ACHN (cell line): Measurements from ENCODE around the gene AIM2.
"Not testable (repeated sequence)": the region's sequence is repeated elsewhere in the genome, so short reads cannot be mapped to it uniquely, and the experiment has no call there.

Experiments
- DNase-seq: peaks from one replicate; pipeline ENCODE4 v3.0.0-alpha.2; 2015
- in situ Hi-C: cut with HindIII; loops from 2 replicates; pipeline ENCODE4 v1.10.0; 2017; ENCODE audit warnings: low sequenced_read_pairs, low pct_ligation_motif_present, low pct_unique_long_range_greater_than_20kb

Gene AIM2

DNA sequence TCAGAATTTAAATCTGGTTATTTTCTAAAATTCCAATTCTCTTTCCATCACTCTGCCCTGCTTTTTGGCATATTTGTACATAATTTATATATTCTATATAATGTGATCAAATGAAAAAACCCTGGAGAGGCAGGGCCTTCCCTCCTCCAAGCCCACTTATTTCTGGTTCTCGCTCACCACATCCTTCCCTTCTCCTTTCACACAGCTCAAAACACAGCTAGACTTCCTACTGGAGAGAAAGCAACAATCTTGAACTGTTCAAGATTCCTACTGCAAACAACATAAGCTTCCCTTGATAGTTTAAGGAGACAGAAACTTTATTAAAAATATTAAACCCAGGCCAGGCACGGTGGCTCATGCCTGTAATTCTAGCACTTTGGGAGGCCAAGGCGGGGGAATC, 7.6 kb upstream of the AIM2 start:
- in situ Hi-C loops = no loop called here

DNA sequence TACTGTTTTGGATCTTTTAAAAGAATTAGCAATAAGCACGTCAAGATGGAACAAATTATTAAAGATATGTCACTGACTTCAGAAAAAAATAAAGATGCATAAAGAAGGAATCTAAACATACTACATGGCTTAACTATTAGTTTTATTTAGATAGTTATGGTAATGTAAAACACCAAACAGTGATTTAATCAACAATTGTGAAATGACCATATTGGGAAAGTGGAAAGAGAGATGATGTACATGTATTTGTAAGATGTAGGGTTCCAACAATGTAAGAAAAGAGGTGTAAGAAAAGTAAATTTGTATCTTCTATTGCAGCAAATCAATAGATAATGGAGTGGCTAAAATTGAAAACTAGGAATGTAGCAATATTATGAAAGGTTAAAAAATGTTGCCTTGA, 6.4 kb upstream of the AIM2 start:
- in situ Hi-C loops = no loop called here
- no peak for DNase-seq

More for the DNA sequence above, 7.6 kb upstream of the AIM2 start:
- no peak for DNase-seq

DNA sequence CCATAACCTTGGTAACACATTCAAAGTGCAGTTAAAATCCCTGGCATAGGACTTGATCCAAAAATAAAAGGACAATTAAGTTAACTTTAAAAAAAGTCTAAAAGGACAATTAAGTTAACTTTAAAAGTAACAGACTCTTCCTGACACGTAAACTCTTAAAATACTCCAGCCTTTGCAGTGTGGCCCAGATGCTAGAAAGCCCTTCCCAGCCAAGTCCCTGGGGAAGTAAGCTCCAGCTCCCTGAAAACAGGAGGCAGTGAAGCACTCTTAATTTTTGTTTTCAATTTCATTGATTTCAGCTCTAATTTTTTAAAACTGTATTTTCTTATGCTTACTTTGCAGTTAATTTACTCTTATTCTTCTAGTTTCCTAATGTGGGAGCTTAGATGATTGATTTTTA, 5.1 kb upstream of the AIM2 start:
- in situ Hi-C loops = no loop called here
- no peak for DNase-seq

DNA sequence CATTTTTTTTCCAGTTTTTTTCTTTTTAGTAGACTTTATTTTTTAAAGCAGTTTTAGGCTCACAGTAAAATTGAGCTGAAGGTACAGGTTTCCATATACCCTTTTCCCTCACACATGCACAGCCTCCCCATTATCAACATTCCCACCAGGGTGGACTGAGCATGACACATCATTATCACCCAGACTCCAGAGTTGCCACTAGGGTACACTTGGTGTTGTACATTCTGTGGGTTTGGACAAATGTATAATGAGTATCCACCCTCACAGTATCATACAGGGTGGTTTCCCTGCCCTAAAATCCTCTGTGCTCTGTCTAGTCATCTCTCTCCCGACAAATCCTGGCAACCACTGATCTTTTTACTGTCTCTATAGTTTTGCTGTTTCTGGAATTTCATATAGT, 3.0 kb upstream of the AIM2 start:
- no peak for DNase-seq
- in situ Hi-C loops = no loop called here

DNA sequence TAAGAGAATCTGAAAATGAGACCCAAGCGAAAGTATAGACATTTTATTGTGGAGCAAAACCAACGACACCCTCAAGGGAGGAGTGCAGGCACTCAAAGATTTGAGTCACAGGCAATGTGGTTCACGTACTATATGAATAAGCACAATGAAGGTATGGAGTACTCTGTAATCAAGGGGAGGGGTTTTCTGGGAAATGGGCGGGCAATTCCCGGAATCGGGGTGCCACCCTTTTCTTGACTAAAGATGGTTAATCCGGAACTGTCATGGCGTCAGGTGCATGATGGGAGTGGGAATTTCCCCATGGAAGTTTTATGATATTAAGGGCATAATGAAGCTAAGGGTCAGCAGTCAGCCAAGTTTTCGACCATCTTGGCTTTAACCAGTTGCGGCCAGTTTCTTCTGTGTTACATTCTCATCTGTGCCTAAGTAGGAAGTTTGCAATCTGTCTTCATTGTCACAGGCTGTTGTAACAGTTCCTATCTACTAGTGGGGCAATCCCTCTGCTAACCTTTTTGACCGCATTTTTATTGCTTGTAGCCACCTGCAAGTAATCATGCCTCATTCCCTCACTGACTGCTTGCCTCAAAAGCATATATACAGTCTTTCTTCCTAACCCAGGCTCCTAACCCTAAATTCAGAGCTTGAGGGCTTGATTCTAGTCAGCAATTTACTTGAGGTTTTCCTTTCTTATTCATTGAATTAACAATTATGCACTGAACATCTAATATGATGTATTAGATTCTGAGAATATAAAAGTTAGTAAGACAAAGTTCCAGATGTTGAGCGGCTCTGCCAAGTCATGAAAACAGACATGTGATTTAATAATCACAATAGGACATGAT, 775 bp upstream of the AIM2 start:
- in situ Hi-C loops = no loop called here
- no peak for DNase-seq

DNA sequence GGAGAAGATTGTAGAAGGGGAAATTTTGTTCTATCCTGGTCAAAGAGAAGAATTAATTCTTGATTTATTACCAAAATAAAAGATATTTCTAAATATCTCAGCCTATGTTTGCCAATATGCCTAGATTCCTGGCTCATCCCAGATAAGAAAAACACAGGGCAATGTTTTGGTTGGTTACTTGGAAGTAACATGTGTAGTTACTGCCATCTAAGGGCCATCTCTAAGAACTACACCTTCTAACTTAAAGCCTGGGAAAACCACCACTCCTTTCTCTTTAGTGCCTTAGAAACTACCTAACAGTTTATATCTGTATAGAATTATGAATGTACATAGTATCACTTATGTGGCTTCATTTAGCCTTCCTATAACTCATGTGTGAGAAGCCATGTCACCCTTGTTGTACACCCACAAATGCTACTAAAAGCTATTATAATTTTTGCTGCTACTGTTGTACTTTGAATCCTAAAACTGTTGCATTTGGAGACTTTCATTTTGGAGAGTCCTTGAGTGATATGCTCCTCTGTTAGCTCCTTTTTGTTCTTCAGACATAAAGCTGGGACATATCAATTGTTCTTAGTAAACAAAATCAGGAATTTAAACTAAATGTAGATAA, 4.5 kb downstream of the AIM2 start:
- peak; percentile 61 for DNase-seq
- in situ Hi-C loops = no loop called here

DNA sequence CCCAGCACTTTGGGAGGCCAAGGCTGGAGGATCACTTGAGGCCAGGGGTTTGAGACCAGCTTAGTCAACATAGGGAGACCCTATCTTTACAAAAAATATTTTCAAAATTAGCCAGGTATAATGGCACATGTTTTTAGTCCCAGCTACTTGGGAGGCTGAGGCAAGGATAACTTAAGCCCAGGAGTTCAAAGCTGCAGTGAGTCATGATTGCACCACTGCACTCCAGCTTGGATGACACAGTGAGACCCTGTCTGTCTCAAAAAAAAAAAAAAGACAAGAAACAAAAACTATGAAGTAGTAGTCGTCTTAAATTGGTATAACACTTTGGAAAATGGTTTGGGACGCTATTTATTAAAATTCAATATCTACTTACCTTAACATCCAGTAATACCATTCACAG, 7.7 kb downstream of the AIM2 start:
- in situ Hi-C loops = no loop called here
- no peak for DNase-seq

DNA sequence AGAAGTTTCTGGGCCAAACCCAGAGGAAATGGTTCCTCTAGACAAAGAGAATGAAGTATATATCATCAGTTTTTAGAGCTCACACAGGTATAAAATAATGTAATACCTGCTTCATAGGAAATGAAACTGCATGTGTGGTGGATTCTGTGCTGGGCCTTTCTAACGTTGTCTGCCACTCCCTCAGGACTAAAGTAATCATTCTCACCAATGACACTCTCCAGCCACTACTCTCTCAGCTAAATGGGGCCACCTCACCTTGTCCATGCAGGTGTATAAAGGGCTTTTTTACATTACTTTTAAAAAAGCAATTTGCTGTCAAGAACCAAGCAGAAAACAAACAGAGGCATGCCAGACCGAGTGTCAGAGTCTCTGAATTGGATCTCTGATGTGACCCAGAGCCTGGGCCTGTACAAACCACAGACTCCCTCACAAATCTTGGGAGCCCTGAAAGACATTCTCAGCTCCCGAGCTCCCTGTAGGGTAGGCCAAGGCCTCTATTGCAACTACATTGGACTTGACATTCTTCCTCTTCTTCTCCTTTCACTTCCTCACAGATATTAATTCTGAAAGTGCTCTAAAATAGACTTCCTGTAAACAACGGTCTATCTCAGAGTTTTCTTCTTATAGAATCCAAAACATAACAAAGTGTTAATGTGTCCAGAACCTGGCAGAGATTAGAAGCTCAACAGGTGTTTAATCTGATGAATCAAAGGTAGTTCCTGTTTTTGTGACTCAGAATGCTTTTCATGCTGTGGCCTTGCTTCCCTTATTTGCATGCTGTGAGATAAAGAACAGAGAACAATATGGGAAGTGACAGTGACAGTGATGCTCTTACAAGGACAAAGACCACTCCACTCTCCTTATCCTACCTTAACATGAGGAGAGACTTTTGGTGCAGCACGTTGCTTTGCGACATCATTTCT, 8.6 kb downstream of the AIM2 start:
- in situ Hi-C loops = no loop called here
- no peak for DNase-seq

DNA sequence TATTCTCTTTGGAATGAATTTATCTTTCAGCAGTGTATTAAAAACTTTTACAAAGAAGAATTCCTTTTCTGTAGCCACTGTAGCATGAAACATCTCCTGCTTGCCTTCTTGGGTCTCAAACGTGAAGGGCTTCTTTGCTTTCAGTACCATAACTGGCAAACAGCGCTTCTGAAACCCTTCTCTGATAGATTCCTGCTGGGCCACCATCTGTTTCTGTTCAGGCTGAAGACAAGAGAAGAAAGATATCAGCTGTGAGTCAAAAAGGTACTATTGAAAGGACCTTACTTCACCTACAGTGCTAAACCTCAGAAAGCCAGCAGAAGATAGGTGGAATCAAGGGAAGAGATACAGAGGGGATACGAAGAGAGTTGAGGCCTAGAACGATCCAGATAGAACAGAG, 10.5 kb downstream of the AIM2 start:
- DNase-seq = no peak
- in situ Hi-C loops = no loop called here

DNA sequence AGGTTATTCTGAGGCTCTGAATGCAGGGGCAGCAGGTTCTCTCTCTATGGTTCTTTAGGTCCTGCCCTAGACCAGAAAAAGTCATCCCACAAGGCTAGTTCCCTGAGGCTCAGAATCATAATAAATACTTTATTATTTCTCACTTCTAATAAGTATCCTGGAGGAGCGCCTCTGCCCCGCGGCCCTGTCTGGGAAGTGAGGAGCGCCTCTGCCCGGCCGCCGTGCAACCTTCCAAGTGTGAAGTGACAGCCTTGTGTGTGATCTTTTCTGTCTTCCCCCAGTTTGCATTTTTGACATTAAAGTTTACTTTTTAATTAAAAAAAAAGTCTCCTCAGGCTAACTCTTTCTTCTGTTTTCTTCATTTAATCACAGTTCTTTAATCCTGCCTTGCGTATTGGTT, 11.5 kb downstream of the AIM2 start:
- DNase-seq = no peak
- in situ Hi-C loops = no loop called here

DNA sequence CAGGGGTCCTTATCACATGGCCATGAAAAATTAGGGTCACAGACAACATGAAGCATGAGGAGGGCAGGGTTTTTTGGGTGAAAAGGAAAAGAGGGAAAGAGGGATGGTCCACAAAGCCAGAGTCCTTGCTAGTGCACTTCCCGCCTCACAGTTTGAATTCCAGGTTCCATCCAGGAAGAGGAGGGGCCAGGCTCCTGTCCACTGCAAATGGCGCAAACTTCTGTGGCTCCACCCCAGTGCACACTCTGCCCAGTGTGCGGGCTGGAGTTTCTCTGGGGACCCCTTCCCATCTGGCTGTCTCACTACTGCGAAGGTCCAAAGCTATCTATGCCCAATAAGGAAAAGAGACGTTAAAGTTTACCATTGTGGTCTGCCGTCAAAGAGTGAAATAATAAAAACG, 17.8 kb downstream of the AIM2 start:
- DNase-seq = no peak
- in situ Hi-C loops = no loop called here

DNA sequence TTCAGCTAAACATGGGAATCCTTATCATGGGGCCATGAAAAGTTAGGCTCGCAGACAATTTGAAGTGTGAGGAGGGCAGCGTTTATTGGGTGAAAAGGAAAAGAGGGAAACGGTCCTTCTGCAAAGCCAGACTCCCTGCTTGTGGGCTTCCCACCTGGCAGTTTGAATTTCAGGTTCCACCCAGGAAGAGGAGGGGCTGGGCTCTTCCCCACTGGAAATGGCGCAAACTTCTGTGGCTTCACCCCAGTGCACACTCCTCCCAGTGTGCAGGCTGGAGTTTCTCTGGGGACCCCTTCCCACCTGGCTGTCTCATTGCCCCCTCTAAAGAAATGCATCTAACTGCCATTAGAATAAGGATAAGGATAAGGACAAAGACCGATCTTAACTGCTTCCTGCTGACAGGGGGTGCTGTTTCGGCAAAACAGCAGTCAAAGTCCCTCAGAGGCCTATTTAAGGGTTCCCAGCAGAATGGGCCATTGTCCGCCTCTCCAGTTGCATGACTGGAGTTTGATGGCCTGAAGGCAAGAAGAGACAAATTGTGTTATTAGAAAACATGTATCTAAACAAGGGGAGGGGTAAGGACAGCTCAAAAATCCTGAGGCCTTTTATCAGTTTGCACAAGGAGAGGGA, 20.4 kb downstream of the AIM2 start:
- peak; percentile 6 for DNase-seq
- in situ Hi-C loops = no loop called here

DNA sequence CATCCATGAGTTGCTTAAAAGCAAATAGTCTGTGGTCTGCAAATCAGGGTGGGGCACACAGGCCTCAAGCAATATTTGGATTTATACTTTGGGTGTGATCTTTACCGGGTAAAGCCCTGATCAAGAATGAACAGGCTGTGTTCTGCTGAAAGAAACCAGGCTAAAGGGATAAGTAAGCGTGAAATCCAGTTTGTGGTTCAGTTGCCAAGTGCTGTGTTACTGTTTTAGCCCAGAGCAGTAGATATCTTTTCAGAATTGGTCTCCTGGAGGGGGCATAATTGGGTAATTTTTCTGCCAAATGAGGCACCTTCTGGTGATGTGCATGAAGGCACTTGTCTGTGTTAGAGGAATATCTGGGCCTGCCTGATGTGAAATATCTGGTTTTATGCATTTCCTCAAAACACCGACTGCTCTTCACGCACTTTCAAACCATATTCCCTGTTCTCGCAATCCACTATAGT, 21.4 kb downstream of the AIM2 start:
- in situ Hi-C loops = no loop called here
- DNase-seq = no peak

DNA sequence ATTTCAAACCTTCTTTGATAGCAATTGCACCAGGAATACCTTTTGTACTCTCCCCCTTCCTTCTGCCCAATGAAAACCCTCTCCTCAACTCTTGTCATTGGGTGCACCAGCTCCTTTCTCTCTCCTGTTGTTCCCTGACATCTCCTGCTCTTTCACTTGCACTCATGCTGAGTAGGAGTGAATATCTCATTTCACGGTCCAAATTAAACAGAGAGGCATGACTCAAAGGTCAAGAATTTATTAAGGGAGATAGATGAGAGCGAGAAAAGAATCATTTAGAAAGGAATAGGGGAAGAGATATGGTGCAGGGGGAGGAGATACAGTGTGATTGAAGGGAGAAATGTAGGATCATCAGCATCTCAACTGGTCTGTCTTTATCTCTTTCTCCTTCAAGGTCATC, 22.1 kb downstream of the AIM2 start:
- in situ Hi-C loops = no loop called here
- DNase-seq = no peak

DNA sequence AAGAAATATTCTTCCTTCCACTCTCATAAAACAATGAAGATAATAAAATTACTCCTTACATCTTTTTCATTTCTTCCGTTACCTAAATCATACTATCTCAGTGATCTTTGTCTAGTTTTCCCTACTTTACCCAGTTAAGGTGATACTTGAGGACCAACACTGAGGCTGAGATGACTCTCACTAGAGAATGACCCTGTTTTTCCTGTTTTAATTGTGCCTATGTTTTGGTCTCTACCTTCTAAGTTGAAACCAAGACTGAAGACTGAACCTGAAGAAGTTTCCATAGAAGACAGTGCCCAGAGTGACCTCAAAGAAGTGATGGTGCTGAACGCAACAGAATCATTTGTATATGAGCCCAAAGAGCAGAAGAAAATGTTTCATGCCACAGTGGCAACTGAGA, 25.1 kb downstream of the AIM2 start:
- in situ Hi-C loops = no loop called here
- no peak for DNase-seq

DNA sequence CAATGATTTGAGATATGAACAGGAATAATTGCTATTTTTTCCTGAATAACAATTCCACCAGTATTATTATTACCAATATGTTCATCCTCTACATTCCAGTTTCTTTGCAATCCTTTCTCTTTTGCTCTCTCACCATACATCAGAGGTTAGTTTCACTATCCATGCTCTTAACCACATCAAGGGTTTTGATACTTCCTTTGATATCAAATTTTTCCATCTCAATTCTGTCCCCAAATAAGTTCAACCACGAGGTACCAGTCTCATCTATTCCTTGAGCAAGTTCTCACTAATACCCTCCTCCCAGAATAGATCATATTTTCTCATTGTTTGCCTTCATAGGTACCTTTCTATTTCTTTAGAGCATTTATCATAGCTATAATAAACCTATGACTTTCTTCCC, 30.1 kb downstream of the AIM2 start:
- DNase-seq, in situ Hi-C loops: not testable (repeated sequence)

DNA sequence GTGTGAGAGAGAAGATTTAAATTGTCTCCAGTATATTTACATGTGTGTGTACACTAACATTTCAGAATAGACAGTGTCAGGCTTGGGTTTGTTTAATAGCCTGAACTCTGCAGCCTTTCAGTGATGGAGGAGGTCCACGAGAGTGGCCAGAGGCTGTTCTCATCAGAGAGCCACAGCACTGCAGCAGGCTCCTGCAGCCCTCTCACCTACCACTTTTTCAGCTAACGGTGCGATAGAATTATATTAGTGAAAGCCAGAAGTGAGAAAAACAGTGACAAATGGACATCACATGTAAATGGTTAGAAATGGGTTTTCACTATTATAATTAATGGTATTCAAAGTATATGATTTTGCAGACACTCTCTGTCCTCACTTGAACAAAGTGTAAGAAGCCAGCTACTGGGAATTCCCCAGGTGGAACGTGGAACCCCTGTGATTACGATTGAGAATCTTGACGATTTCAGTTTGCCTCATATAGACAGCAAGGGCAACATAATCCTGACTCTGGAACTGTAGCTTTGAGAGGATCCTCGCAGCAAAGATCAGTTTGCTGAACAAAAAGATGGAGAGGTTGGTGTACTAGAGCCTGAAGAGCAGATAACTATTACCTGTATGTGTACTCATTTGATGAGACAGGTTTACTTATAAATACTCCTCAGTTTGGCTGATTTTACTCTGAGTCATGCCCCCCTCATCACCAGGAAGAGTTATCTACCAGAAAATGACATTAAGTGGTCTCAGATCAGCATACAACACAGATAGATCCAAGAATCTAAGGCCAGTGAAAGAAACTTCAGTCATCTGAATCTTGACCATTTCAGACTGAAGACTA, 35.5 kb downstream of the AIM2 start:
- in situ Hi-C loops = no loop called here
- no peak for DNase-seq

DNA sequence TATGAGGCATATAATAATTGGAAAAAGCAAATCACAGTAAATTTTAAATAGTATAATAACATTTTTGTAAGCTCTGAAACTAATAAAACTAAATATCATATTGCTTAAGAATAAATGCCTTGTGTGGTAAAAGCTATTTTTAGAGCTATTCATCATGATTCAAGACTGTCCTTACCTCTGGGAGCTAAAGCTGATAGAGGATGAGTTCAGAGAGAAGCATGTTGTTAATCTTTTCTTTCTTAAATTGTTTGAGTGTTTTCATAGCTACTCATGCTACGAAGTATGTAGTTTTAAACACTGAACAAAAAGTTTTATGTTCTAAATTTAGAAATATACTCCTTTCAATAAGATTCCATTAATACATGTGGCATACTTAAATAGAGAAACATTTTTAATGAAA, 36.4 kb downstream of the AIM2 start:
- in situ Hi-C loops = no loop called here
- DNase-seq = no peak
